Keratinocyte (primary cell): Measurements from ENCODE around the gene RIMS1. TPM values are rescaled to one million over a fixed set of nuclear protein-coding genes. Genes with fewer than 3 reads are reported as not detected.

Source experiments
- DNase-seq: peaks from one replicate; pipeline ENCODE4 v3.0.0-alpha.2; 2011; ENCODE audit warnings: low read depth, missing footprints, low spot score
- FAIRE-seq: peaks from 2 replicates; lab custom pipeline; 2011; peaks lifted over from hg19 to GRCh38; lab: Jason Lieb, UNC
- H2AFZ ChIP-seq: 2 replicates; pipeline ENCODE4 v1.6.0; 2012; ENCODE audit warnings: low read length, control low read depth, inconsistent platforms; ENCODE audit not compliant: control insufficient read depth
- H3K27ac ChIP-seq: 2 replicates; pipeline ENCODE4 v1.5.1; 2011; ENCODE audit warnings: low read length; ENCODE audit not compliant: control insufficient read depth, insufficient read depth
- H3K27me3 ChIP-seq: 3 replicates; pipeline ENCODE4 v1.6.0; 2011; ENCODE audit warnings: low read length; ENCODE audit not compliant: control insufficient read depth, insufficient read depth; ENCODE audit errors: extremely low read depth
- H3K36me3 ChIP-seq, 2 experiments: 2 replicates in 1 of 2; 3 replicates in 1 of 2; pipeline ENCODE4 v1.5.1; 2011; ENCODE audit warnings: low read length in 2 of 2, mild to moderate bottlenecking in 1 of 2; ENCODE audit not compliant: control insufficient read depth in 2 of 2, insufficient read depth in 2 of 2; ENCODE audit errors: extremely low read depth in 1 of 2
- H3K4me1 ChIP-seq: 3 replicates; pipeline ENCODE4 v1.5.1; 2011; ENCODE audit warnings: low read length; ENCODE audit not compliant: control insufficient read depth, insufficient read depth; ENCODE audit errors: extremely low read depth
- H3K4me2 ChIP-seq: 3 replicates; pipeline ENCODE4 v1.6.0; 2011; ENCODE audit warnings: low read depth, low read length; ENCODE audit not compliant: control insufficient read depth, insufficient read depth; ENCODE audit errors: extremely low read depth
- H3K4me3 ChIP-seq, 3 experiments: fragments of 200-600 bp in 1 of 3; sonication (generic) in 1 of 3; 2 replicates in 2 of 3; 3 replicates in 1 of 3; pipeline ENCODE4 v1.5.1; 2011 to 2016; ENCODE audit warnings: low read length in 3 of 3, mild to moderate bottlenecking in 3 of 3, control low read depth in 2 of 3, inconsistent platforms in 1 of 3, low read depth in 1 of 3, mixed read lengths in 1 of 3, mixed run types in 1 of 3, moderate library complexity in 1 of 3; ENCODE audit not compliant: control insufficient read depth in 2 of 3, insufficient read depth in 2 of 3; ENCODE audit errors: extremely low read depth in 1 of 3
- H3K79me2 ChIP-seq: 2 replicates; pipeline ENCODE4 v1.6.0; 2012; ENCODE audit warnings: low read length; ENCODE audit not compliant: control insufficient read depth, insufficient read depth
- H3K9ac ChIP-seq: 3 replicates; pipeline ENCODE4 v1.6.0; 2011; ENCODE audit warnings: low read length; ENCODE audit not compliant: control insufficient read depth, insufficient read depth; ENCODE audit errors: extremely low read depth
- H3K9me1 ChIP-seq: 3 replicates; pipeline ENCODE4 v1.6.0; 2011; ENCODE audit warnings: low read length; ENCODE audit not compliant: control insufficient read depth, insufficient read depth; ENCODE audit errors: extremely low read depth
- H3K9me3 ChIP-seq: 2 replicates; pipeline ENCODE4 v1.5.1; 2012; ENCODE audit warnings: low read depth, low read length; ENCODE audit not compliant: control insufficient read depth
- H4K20me1 ChIP-seq: 3 replicates; pipeline ENCODE4 v1.6.0; 2011; ENCODE audit warnings: low read length; ENCODE audit not compliant: control insufficient read depth, insufficient read depth; ENCODE audit errors: extremely low read depth
- EZH2 ChIP-seq: IDR thresholded peaks from one replicate; pipeline ENCODE4 v1.6.1; 2012; ENCODE audit warnings: inconsistent platforms, mild to moderate bottlenecking, low read length, moderate library complexity
- dilution Hi-C: fragments of 300-500 bp; cut with MboI; formaldehyde crosslinking; loops from one replicate; pipeline ENCODE4 v1.7.0; 2020; ENCODE audit warnings: low sequenced_read_pairs; ENCODE audit not compliant: extremely low pct_ligation_motif_present
- polyA plus RNA-seq, 5 experiments: library from polyadenylated mRNA; depleted of rRNA in 3 of 5; stranded (reverse) in 3 of 5; stranded (forward) in 1 of 5; unstranded in 1 of 5; fragments of >200 nt; gene quantifications; 1 replicate in 1 of 5; 2 replicates in 3 of 5; 3 replicates in 1 of 5; pipeline versions ENCODE4 v1.2.1 to v1.2.3, GENCODE V29; 2011 to 2012; ENCODE audit warnings: missing spikeins in 2 of 5, low read depth in 1 of 5, low replicate concordance in 1 of 5
- TF ChIP-seq, protein P1 (sequence below), 3 experiments: IDR thresholded peaks in 1 of 3; conservative IDR thresholded peaks in 1 of 3; optimal IDR thresholded peaks in 1 of 3; 2 replicates in 2 of 3; 3 replicates in 1 of 3; pipeline versions ENCODE3 to v1.5.1; 2011; ENCODE audit warnings: low read length in 3 of 3, mild to moderate bottlenecking in 3 of 3, moderate library complexity in 2 of 3, control low read depth in 1 of 3, inconsistent platforms in 1 of 3; ENCODE audit not compliant: insufficient read depth in 2 of 3; ENCODE audit errors: extremely low read depth in 1 of 3

The RIMS1 gene
- polyA plus RNA-seq, 1 donor (not counting 4 experiments of a cell fraction or from before 2014, with no cell fraction given) = not detected

DNA sequence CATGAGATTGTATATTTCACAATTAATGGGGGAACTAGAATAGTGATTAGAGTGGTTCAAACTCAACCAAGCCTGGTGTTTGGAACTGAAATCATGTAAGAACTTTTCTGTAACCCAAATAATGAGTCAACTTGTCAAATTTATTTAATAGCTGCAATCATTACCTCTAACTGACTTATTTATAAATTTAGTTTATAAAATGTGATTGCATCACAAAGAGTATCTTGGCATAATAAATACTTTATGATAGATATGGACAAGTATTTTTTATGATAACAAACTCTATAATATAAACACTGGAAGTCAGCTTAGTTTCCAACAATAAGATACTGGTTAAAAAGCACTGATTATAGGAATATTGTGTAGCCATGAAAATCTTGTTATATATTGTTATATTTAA is 319.1 kb downstream of the RIMS1 start:
- H3K4me2 ChIP-seq = no peak overlapping the region
- H3K36me3 ChIP-seq = no peaks in the 10 kb centered on the region
- no peak for TF ChIP-seq EZH2
- TF ChIP-seq, protein P1, sequence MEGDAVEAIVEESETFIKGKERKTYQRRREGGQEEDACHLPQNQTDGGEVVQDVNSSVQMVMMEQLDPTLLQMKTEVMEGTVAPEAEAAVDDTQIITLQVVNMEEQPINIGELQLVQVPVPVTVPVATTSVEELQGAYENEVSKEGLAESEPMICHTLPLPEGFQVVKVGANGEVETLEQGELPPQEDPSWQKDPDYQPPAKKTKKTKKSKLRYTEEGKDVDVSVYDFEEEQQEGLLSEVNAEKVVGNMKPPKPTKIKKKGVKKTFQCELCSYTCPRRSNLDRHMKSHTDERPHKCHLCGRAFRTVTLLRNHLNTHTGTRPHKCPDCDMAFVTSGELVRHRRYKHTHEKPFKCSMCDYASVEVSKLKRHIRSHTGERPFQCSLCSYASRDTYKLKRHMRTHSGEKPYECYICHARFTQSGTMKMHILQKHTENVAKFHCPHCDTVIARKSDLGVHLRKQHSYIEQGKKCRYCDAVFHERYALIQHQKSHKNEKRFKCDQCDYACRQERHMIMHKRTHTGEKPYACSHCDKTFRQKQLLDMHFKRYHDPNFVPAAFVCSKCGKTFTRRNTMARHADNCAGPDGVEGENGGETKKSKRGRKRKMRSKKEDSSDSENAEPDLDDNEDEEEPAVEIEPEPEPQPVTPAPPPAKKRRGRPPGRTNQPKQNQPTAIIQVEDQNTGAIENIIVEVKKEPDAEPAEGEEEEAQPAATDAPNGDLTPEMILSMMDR (optimal IDR thresholded peaks at IDR 0.05 in 1 of 3, IDR thresholded peaks at IDR 0.05 in 1 of 3, conservative IDR thresholded peaks at IDR 0.05 in 1 of 3; ENCODE audit: extremely low read depth in 1 of 3, insufficient read depth in 2 of 3, low read length in 3 of 3) = no peak
- no peak overlapping the region for H3K9ac ChIP-seq
- no peak overlapping the region for H3K27ac ChIP-seq
- H3K9me3 ChIP-seq = no peaks in the 10 kb centered on the region
- no peak for DNase-seq
- no peak for FAIRE-seq
- dilution Hi-C loops = no loop called here
- H3K4me3 ChIP-seq = no peak overlapping the region
- H3K27me3 ChIP-seq = no peaks in the 10 kb centered on the region
- H3K79me2 ChIP-seq = no peaks in the 10 kb centered on the region
- no peaks in the 10 kb centered on the region for H4K20me1 ChIP-seq
- H3K4me1 ChIP-seq = no peaks in the 10 kb centered on the region
- no peaks in the 10 kb centered on the region for H3K9me1 ChIP-seq
- H2AFZ ChIP-seq = no peak overlapping the region

DNA sequence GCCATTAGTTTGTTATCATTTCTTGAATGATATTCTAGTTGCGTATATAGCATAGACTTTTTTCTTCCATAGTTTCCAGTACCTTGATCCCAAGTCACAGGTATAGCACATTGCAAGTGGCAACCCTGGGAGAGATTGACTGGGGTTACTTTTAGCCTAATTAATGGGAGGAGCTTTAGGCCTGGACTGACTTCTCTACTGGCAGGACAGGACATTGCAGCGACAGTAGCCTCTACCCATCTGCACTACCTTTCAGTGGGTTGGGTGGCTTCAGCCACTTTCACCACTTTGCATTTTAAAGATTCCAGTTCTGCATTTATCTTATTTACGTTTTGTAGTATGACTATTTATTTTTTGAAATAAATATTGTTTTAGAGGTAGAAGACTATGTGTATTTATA is 320.3 kb downstream of the RIMS1 start:
- Histone ChIP-seq H3K9ac (no peak overlapping the region), H3K4me3 (no peak overlapping the region), H3K9me1 (no peaks in the 10 kb centered on the region), H3K4me2 (no peak overlapping the region), H3K9me3 (no peaks in the 10 kb centered on the region), H3K27me3 (no peaks in the 10 kb centered on the region), H3K36me3 (no peaks in the 10 kb centered on the region), H3K4me1 (no peaks in the 10 kb centered on the region), H3K79me2 (no peaks in the 10 kb centered on the region), H3K27ac (no peak overlapping the region), H4K20me1 (no peaks in the 10 kb centered on the region), H2AFZ (no peak overlapping the region)
- TF ChIP-seq, protein P1 (optimal IDR thresholded peaks at IDR 0.05 in 1 of 3, IDR thresholded peaks at IDR 0.05 in 1 of 3, conservative IDR thresholded peaks at IDR 0.05 in 1 of 3; ENCODE audit: extremely low read depth in 1 of 3, insufficient read depth in 2 of 3, low read length in 3 of 3) = no peak
- dilution Hi-C loops = no loop called here
- no peak for DNase-seq
- no peak for FAIRE-seq
